Keratinocyte (primary cell): ENCODE results near the gene VSNL1. TPM values are rescaled to one million over a fixed set of nuclear protein-coding genes. Genes with fewer than 3 reads are reported as not detected.

Source experiments
- DNase-seq: peaks from one replicate; pipeline ENCODE4 v3.0.0-alpha.2; 2011; ENCODE audit warnings: low read depth, missing footprints, low spot score
- FAIRE-seq: peaks from 2 replicates; lab custom pipeline; 2011; peaks lifted over from hg19 to GRCh38; lab: Jason Lieb, UNC
- H2AFZ ChIP-seq: 2 replicates; pipeline ENCODE4 v1.6.0; 2012; ENCODE audit warnings: low read length, control low read depth, inconsistent platforms; ENCODE audit not compliant: control insufficient read depth
- H3K27ac ChIP-seq: 2 replicates; pipeline ENCODE4 v1.5.1; 2011; ENCODE audit warnings: low read length; ENCODE audit not compliant: control insufficient read depth, insufficient read depth
- H3K27me3 ChIP-seq: 3 replicates; pipeline ENCODE4 v1.6.0; 2011; ENCODE audit warnings: low read length; ENCODE audit not compliant: control insufficient read depth, insufficient read depth; ENCODE audit errors: extremely low read depth
- H3K36me3 ChIP-seq, 2 experiments: 2 replicates in 1 of 2; 3 replicates in 1 of 2; pipeline ENCODE4 v1.5.1; 2011; ENCODE audit warnings: low read length in 2 of 2, mild to moderate bottlenecking in 1 of 2; ENCODE audit not compliant: control insufficient read depth in 2 of 2, insufficient read depth in 2 of 2; ENCODE audit errors: extremely low read depth in 1 of 2
- H3K4me1 ChIP-seq: 3 replicates; pipeline ENCODE4 v1.5.1; 2011; ENCODE audit warnings: low read length; ENCODE audit not compliant: control insufficient read depth, insufficient read depth; ENCODE audit errors: extremely low read depth
- H3K4me2 ChIP-seq: 3 replicates; pipeline ENCODE4 v1.6.0; 2011; ENCODE audit warnings: low read depth, low read length; ENCODE audit not compliant: control insufficient read depth, insufficient read depth; ENCODE audit errors: extremely low read depth
- H3K4me3 ChIP-seq, 3 experiments: fragments of 200-600 bp in 1 of 3; sonication (generic) in 1 of 3; 2 replicates in 2 of 3; 3 replicates in 1 of 3; pipeline ENCODE4 v1.5.1; 2011 to 2016; ENCODE audit warnings: low read length in 3 of 3, mild to moderate bottlenecking in 3 of 3, control low read depth in 2 of 3, inconsistent platforms in 1 of 3, low read depth in 1 of 3, mixed read lengths in 1 of 3, mixed run types in 1 of 3, moderate library complexity in 1 of 3; ENCODE audit not compliant: control insufficient read depth in 2 of 3, insufficient read depth in 2 of 3; ENCODE audit errors: extremely low read depth in 1 of 3
- H3K79me2 ChIP-seq: 2 replicates; pipeline ENCODE4 v1.6.0; 2012; ENCODE audit warnings: low read length; ENCODE audit not compliant: control insufficient read depth, insufficient read depth
- H3K9ac ChIP-seq: 3 replicates; pipeline ENCODE4 v1.6.0; 2011; ENCODE audit warnings: low read length; ENCODE audit not compliant: control insufficient read depth, insufficient read depth; ENCODE audit errors: extremely low read depth
- H3K9me1 ChIP-seq: 3 replicates; pipeline ENCODE4 v1.6.0; 2011; ENCODE audit warnings: low read length; ENCODE audit not compliant: control insufficient read depth, insufficient read depth; ENCODE audit errors: extremely low read depth
- H3K9me3 ChIP-seq: 2 replicates; pipeline ENCODE4 v1.5.1; 2012; ENCODE audit warnings: low read depth, low read length; ENCODE audit not compliant: control insufficient read depth
- H4K20me1 ChIP-seq: 3 replicates; pipeline ENCODE4 v1.6.0; 2011; ENCODE audit warnings: low read length; ENCODE audit not compliant: control insufficient read depth, insufficient read depth; ENCODE audit errors: extremely low read depth
- CTCF ChIP-seq, 3 experiments: IDR thresholded peaks in 1 of 3; conservative IDR thresholded peaks in 1 of 3; optimal IDR thresholded peaks in 1 of 3; 2 replicates in 2 of 3; 3 replicates in 1 of 3; pipeline versions ENCODE3 to v1.5.1; 2011; ENCODE audit warnings: low read length in 3 of 3, mild to moderate bottlenecking in 3 of 3, moderate library complexity in 2 of 3, control low read depth in 1 of 3, inconsistent platforms in 1 of 3; ENCODE audit not compliant: insufficient read depth in 2 of 3; ENCODE audit errors: extremely low read depth in 1 of 3
- EZH2 ChIP-seq: IDR thresholded peaks from one replicate; pipeline ENCODE4 v1.6.1; 2012; ENCODE audit warnings: inconsistent platforms, mild to moderate bottlenecking, low read length, moderate library complexity
- dilution Hi-C: fragments of 300-500 bp; cut with MboI; formaldehyde crosslinking; loops from one replicate; pipeline ENCODE4 v1.7.0; 2020; ENCODE audit warnings: low sequenced_read_pairs; ENCODE audit not compliant: extremely low pct_ligation_motif_present
- polyA plus RNA-seq, 5 experiments: library from polyadenylated mRNA; depleted of rRNA in 3 of 5; stranded (reverse) in 3 of 5; stranded (forward) in 1 of 5; unstranded in 1 of 5; fragments of >200 nt; gene quantifications; 1 replicate in 1 of 5; 2 replicates in 3 of 5; 3 replicates in 1 of 5; pipeline versions ENCODE4 v1.2.1 to v1.2.3, GENCODE V29; 2011 to 2012; ENCODE audit warnings: missing spikeins in 2 of 5, low read depth in 1 of 5, low replicate concordance in 1 of 5

Gene VSNL1
- polyA plus RNA-seq, 1 donor (not counting 4 experiments of a cell fraction or from before 2014, with no cell fraction given) = 32.1 TPM

- FAIRE-seq = peak; percentile 20
- Histone ChIP-seq H2AFZ (no peak overlapping the region), H3K27ac (no peak overlapping the region), H3K27me3 (no peaks in the 10 kb centered on the region), H3K9me1 (no peaks in the 10 kb centered on the region), H3K9me3 (no peaks in the 10 kb centered on the region), H3K9ac (no peak overlapping the region), H3K79me2 (no peaks in the 10 kb centered on the region), H3K4me3 (no peak overlapping the region), H3K4me1 (no peaks in the 10 kb centered on the region), H3K36me3 (peaks cover 5 to 22% of the 10 kb centered on the region in 2 experiments), H4K20me1 (no peaks in the 10 kb centered on the region), H3K4me2 (no peak overlapping the region)
- no peak for TF ChIP-seq CTCF (optimal IDR thresholded peaks at IDR 0.05 in 1 of 3, IDR thresholded peaks at IDR 0.05 in 1 of 3, conservative IDR thresholded peaks at IDR 0.05 in 1 of 3; ENCODE audit: extremely low read depth in 1 of 3, insufficient read depth in 2 of 3, low read length in 3 of 3)
- TF ChIP-seq EZH2 = no peak
- DNase-seq = no peak
- dilution Hi-C loops = no loop called here
These were observed 122.2 kb downstream of the VSNL1 start for GRCh38 chr2:17662723-17663122.

- no peaks in the 10 kb centered on the region for H3K9me1 ChIP-seq
- DNase-seq (no peak), FAIRE-seq (no peak)
- peaks cover 7 to 26% of the 10 kb centered on the region in 2 experiments for H3K36me3 ChIP-seq
- no peaks in the 10 kb centered on the region for H4K20me1 ChIP-seq
- no peaks in the 10 kb centered on the region for H3K27me3 ChIP-seq
- H3K9me3 ChIP-seq = no peaks in the 10 kb centered on the region
- no peak overlapping the region for H3K4me3 ChIP-seq
- no peak overlapping the region for H3K4me2 ChIP-seq
- no peak for TF ChIP-seq CTCF (optimal IDR thresholded peaks at IDR 0.05 in 1 of 3, IDR thresholded peaks at IDR 0.05 in 1 of 3, conservative IDR thresholded peaks at IDR 0.05 in 1 of 3; ENCODE audit: extremely low read depth in 1 of 3, insufficient read depth in 2 of 3, low read length in 3 of 3)
- TF ChIP-seq EZH2 = no peak
- H3K79me2 ChIP-seq = no peaks in the 10 kb centered on the region
- no peaks in the 10 kb centered on the region for H3K4me1 ChIP-seq
- dilution Hi-C loops = no loop called here
- no peak overlapping the region for H2AFZ ChIP-seq
- H3K27ac ChIP-seq = no peak overlapping the region
- H3K9ac ChIP-seq = no peak overlapping the region
These were observed 124.0 kb downstream of the VSNL1 start for GRCh38 chr2:17664534-17664933.
